Fibroblast of pulmonary artery (primary cell): Measurements from ENCODE around the gene PRRG2.

Experiments
- DNase-seq: peaks from one replicate; pipeline ENCODE4 v3.0.0-alpha.2; 2010; ENCODE audit warnings: low read depth
- H3K4me3 ChIP-seq: replicated peaks from 2 replicates; pipeline ENCODE4 v1.5.1; 2011; ENCODE audit warnings: low read depth, mild to moderate bottlenecking, control low read depth, low read length, moderate library complexity
- TF ChIP-seq, protein P1 (sequence below): IDR thresholded peaks from 2 replicates; pipeline ENCODE4 v1.5.1; 2011; ENCODE audit warnings: mild to moderate bottlenecking, control low read depth, low read length, inconsistent platforms; ENCODE audit errors: missing control alignments

PRRG2 gene

GRCh38 chr19:49574206-49574755, 6.8 kb upstream of the PRRG2 start:
- no peak for DNase-seq
- H3K4me3 ChIP-seq: no peak overlapping the region
- TF ChIP-seq, protein P1, sequence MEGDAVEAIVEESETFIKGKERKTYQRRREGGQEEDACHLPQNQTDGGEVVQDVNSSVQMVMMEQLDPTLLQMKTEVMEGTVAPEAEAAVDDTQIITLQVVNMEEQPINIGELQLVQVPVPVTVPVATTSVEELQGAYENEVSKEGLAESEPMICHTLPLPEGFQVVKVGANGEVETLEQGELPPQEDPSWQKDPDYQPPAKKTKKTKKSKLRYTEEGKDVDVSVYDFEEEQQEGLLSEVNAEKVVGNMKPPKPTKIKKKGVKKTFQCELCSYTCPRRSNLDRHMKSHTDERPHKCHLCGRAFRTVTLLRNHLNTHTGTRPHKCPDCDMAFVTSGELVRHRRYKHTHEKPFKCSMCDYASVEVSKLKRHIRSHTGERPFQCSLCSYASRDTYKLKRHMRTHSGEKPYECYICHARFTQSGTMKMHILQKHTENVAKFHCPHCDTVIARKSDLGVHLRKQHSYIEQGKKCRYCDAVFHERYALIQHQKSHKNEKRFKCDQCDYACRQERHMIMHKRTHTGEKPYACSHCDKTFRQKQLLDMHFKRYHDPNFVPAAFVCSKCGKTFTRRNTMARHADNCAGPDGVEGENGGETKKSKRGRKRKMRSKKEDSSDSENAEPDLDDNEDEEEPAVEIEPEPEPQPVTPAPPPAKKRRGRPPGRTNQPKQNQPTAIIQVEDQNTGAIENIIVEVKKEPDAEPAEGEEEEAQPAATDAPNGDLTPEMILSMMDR: no peak

DNA sequence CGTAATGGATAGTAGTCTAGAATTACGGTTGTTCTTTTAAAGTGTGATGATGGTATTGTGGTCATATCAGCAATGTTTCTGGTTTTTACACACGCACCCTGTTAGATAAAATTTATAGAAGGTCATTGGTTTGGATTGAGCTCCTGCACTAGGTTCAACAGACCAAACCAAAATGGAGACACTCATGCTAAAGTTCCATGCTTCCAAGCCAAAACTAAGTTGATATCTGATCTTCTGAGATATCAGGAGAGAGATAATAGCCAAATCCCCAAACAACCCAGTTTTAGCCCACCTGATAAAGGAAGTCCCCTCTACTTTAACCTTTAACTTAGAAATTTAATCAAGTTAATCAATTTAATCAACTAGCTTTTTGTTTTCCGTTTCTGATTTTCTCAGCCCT, 1.9 kb upstream of the PRRG2 start:
- TF ChIP-seq, protein P1: no peak
- no peak for DNase-seq
- H3K4me3 ChIP-seq: peak overlapping the region; percentile 80

DNA sequence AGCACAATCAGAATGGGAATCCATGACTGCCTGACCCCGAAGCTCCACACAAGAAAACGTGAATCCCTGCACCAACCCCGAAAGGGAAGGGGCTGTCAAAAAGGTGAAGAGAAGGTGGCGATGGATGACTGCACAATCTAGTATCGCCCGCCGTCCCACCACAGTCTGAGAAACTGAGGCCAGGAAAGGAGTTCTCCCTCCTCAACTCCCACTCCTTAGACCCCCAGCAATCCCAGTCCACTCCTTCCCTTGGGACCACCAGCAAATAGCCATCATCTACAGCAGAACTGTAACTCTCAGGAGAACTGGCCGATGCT, 1.2 kb upstream of the PRRG2 start:
- TF ChIP-seq, protein P1: no peak

GRCh38 chr19:49580264-49581006, 681 bp upstream of the PRRG2 start, which contains the start of gene NOSIP:
NOSIP (minus strand) TSS chr19:49580556; CDS start chr19:49560691, 19,865 bp downstream.
- peak within 1 kb of the TSS; percentile 80 for H3K4me3 ChIP-seq
- peak; percentile 98 for DNase-seq
- TF ChIP-seq, protein P1: no peak

More for the DNA sequence above, 1.2 kb upstream of the PRRG2 start:
- DNase-seq: no peak
- peak overlapping the region; percentile 80 for H3K4me3 ChIP-seq

- TF ChIP-seq, protein P1: no peak
- no peak for DNase-seq
- no peak overlapping the region for H3K4me3 ChIP-seq
These were observed 2.1 kb downstream of the PRRG2 start for GRCh38 chr19:49583239-49583638.

DNA sequence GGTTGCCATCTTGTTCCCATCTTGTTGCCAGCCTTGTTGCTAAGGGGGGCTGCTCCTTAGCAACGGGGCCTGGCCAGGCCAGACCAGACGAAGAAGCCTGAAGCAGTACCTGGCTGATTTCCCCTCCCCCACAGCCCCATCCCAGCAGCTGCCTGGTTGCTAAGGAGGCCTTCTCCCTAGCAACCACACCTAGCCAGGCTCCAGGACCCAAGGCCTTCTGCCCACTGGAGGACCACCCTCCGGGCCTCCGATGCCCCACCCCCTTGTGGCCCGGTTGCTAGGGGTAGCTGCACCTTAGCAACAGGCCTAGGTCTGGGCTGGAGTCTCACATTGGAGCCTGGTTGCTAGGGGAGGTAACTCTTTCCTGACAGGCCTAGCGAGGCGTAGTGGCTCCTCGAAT, 3.9 kb downstream of the PRRG2 start:
- DNase-seq: no peak
- TF ChIP-seq, protein P1: no peak
- H3K4me3 ChIP-seq: no peak overlapping the region

DNA sequence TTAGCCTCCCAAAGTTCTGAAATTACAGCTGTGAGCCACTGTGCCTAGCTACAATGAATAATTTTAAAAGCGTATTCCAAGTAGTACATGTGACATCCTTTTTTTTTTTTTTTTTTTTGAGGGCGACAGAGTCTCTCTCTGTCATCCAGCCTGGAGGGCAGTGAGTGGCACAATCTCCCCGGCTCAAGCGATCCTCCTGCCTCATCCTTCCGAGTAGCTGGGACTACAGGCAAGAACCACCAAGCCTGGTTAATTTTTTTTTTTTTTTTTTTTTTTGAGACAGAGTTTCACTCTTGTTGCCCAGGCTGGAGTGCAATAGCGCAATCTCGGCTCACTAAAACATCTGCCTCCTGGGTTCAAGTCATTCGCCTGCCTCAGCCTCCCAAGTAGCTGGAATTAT, 6.1 kb downstream of the PRRG2 start:
- TF ChIP-seq, protein P1: no peak
- DNase-seq: no peak
- no peak overlapping the region for H3K4me3 ChIP-seq
